IPS DF 4.7 (cell line): Measurements from ENCODE around the gene SULT1E1.

Experiments
- DNase-seq: peaks from one replicate; pipeline ENCODE4 v3.0.0-alpha.2; 2013; ENCODE audit warnings: low spot score; ENCODE audit errors: extremely low read depth

The SULT1E1 gene

DNA sequence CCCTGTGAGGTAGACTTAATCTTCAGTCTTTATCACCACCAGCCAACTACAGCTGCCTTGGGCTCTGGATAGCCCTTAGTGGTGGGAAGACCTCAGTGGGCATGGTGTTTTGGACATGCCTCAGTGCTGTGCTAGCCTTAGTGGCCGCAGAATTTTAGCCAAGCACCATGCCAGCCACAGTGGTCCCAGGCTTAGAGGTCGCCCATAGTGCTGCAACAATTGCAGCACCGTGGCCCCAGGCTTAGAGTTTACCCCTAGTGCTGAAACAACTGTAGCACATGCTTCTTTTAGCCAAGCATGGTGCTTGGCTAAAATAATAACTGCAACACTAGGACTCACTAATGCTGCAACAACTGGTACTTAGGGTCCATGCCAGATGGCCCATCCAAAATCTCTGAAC, 60.6 kb downstream of the SULT1E1 start:
- no peak for DNase-seq

DNA sequence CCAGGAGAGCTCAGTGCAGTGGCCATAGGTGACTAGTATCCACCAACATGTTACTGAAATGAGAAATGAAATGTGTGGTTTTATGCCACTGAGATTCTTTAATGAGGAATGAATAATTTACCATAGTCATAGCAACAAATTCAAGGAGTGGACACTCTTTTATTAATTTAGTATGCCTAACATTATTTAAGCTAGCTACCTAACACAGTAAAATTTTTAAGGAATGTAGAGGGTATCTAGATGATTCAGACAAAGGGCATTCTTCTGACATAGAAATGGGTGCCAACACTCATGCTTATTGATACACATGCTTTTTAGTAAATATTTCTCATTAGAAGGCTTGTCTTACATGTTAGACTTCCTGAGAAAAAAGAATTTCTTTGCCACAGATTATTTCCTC, 66.2 kb downstream of the SULT1E1 start:
- no peak for DNase-seq
